ENCODE results near the gene TMEM132C. TPM values are rescaled to one million over a fixed set of nuclear protein-coding genes. Genes with fewer than 3 reads are reported as not detected.
A peak's percentile ranks its signal among the peaks of the same experiment; 100 is the strongest.

The TMEM132C gene
- total RNA-seq, 6 experiments from 2014 or later, result 0.04 to 0.19 (median 0.06) TPM; not detected in 3

DNA sequence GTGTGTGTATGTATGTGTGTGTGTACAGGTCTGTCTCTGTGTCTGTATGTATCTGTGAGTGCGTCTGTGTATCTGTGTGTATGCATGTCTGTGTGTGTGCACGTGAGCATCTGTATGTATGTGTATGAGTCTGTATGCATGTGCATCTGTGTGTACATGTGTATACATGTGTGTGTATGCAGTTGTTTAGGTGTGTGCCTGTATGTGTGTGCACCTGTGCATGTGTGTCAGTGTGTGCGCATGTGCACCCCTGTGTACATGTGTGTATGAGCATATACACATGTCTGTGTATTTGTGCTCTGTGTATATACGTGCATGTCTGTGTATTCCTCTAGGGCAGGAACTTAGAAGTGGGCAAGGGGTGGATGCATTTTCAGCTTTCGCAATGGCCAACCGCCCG is 116.0 kb downstream of the TMEM132C start:
- no peak for DNase-seq
- Histone ChIP-seq H3K27ac (no peak overlapping the region), H3K36me3 (no peaks in the 10 kb centered on the region), H3K4me1 (no peaks in the 10 kb centered on the region), H3K4me3 (no peak overlapping the region), H3K9me3 (no peaks in the 10 kb centered on the region), H3K27me3 (no peaks in the 10 kb centered on the region)
- TF ChIP-seq POLR2A (IDR thresholded peaks at IDR 0.05), result no peak
- TF ChIP-seq, protein P1, sequence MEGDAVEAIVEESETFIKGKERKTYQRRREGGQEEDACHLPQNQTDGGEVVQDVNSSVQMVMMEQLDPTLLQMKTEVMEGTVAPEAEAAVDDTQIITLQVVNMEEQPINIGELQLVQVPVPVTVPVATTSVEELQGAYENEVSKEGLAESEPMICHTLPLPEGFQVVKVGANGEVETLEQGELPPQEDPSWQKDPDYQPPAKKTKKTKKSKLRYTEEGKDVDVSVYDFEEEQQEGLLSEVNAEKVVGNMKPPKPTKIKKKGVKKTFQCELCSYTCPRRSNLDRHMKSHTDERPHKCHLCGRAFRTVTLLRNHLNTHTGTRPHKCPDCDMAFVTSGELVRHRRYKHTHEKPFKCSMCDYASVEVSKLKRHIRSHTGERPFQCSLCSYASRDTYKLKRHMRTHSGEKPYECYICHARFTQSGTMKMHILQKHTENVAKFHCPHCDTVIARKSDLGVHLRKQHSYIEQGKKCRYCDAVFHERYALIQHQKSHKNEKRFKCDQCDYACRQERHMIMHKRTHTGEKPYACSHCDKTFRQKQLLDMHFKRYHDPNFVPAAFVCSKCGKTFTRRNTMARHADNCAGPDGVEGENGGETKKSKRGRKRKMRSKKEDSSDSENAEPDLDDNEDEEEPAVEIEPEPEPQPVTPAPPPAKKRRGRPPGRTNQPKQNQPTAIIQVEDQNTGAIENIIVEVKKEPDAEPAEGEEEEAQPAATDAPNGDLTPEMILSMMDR (IDR thresholded peaks at IDR 0.05), result no peak
- intact Hi-C loops (cut with DNase I), result no loop called here
- no CpG with 5 or more reads among the region's 7 CpGs for WGBS (ENCODE audit: insufficient coverage, low coverage, low lambda C conversion rate, missing lambda C conversion rate)
- no peak for ATAC-seq

- H3K4me1 ChIP-seq, result no peaks in the 10 kb centered on the region
- no peak overlapping the region for H3K4me3 ChIP-seq
- TF ChIP-seq, protein P1 (IDR thresholded peaks at IDR 0.05), result no peak
- no peak for TF ChIP-seq POLR2A (IDR thresholded peaks at IDR 0.05)
- H3K36me3 ChIP-seq, result no peaks in the 10 kb centered on the region
- no peak overlapping the region for H3K27ac ChIP-seq
- 22% methylated on average over 15 of the region's 18 CpGs for WGBS (ENCODE audit: insufficient coverage, low coverage, low lambda C conversion rate, missing lambda C conversion rate)
- no peak for DNase-seq
- no peak for ATAC-seq
- no peaks in the 10 kb centered on the region for H3K9me3 ChIP-seq
- intact Hi-C loops (cut with DNase I), result no loop called here
- no peaks in the 10 kb centered on the region for H3K27me3 ChIP-seq
These were observed 116.5 kb downstream of the TMEM132C start for GRCh38 chr12:128383357-128383937.

GRCh38 chr12:128385736-128386135 is 118.8 kb downstream of the TMEM132C start:
- intact Hi-C loops (cut with DNase I), result no loop called here
- H3K27ac ChIP-seq, result no peak overlapping the region
- TF ChIP-seq, protein P1 (IDR thresholded peaks at IDR 0.05), result no peak
- TF ChIP-seq POLR2A (IDR thresholded peaks at IDR 0.05), result no peak
- 53% methylated on average over 4 of the region's 9 CpGs for WGBS (ENCODE audit: insufficient coverage, low coverage, low lambda C conversion rate, missing lambda C conversion rate)
- ATAC-seq (no peak), DNase-seq (no peak)
- H3K27me3 ChIP-seq, result no peaks in the 10 kb centered on the region
- no peaks in the 10 kb centered on the region for H3K36me3 ChIP-seq
- no peaks in the 10 kb centered on the region for H3K9me3 ChIP-seq
- H3K4me1 ChIP-seq, result no peaks in the 10 kb centered on the region
- no peak overlapping the region for H3K4me3 ChIP-seq

GRCh38 chr12:128387811-128388422 is 120.9 kb downstream of the TMEM132C start:
- ATAC-seq, result peak; percentile 71 to 87 (median 78)
- Histone ChIP-seq H3K27ac (no peak overlapping the region), H3K27me3 (no peaks in the 10 kb centered on the region), H3K36me3 (no peaks in the 10 kb centered on the region), H3K9me3 (no peaks in the 10 kb centered on the region), H3K4me1 (no peaks in the 10 kb centered on the region), H3K4me3 (no peak overlapping the region)
- 7% methylated on average over 12 of the region's 19 CpGs for WGBS (ENCODE audit: insufficient coverage, low coverage, low lambda C conversion rate, missing lambda C conversion rate)
- peak in 2 of 3 donors; percentile 50 to 63 for DNase-seq
- TF ChIP-seq POLR2A (IDR thresholded peaks at IDR 0.05), result no peak
- TF ChIP-seq, protein P1 (IDR thresholded peaks at IDR 0.05), result peak; percentile 40 to 65 (median 60)
- intact Hi-C loops (cut with DNase I), result no loop called here

Measured in right lobe of liver (tissue), 6 donors.